Brain microvascular endothelial cell (primary cell): ENCODE data around the gene VRK2.

ENCODE experiments used
- DNase-seq: peaks from one replicate; pipeline ENCODE4 v3.0.0-alpha.2; 2020
- H3K27ac ChIP-seq: fragments of 250-450 bp; sonication (Bioruptor Pico); 2 replicates; pipeline ENCODE4 v1.5.1; 2020; ENCODE audit warnings: mild to moderate bottlenecking, moderate library complexity
- H3K27me3 ChIP-seq: fragments of 250-450 bp; sonication (Bioruptor Pico); replicated peaks from 2 replicates; pipeline ENCODE4 v1.5.1; 2020; ENCODE audit warnings: mild to moderate bottlenecking
- H3K36me3 ChIP-seq: fragments of 250-450 bp; sonication (Bioruptor Pico); replicated peaks from 2 replicates; pipeline ENCODE4 v1.5.1; 2020; ENCODE audit warnings: mild to moderate bottlenecking
- H3K4me3 ChIP-seq: 2 replicates; pipeline ENCODE4 v1.5.1; 2011; ENCODE audit warnings: low read depth, mild to moderate bottlenecking, control low read depth, low read length, moderate library complexity
- in situ Hi-C: cut with HindIII; loops from 2 replicates; pipeline ENCODE4 v1.10.0; 2017; ENCODE audit warnings: low sequenced_read_pairs, low pct_ligation_motif_present
- TF ChIP-seq, protein P1 (sequence below): IDR thresholded peaks from 2 replicates; pipeline ENCODE4 v1.5.1; 2011; ENCODE audit warnings: low read depth, mild to moderate bottlenecking, moderate library complexity, low read length, control low read depth, inconsistent platforms; ENCODE audit errors: missing control alignments

The VRK2 gene

DNA sequence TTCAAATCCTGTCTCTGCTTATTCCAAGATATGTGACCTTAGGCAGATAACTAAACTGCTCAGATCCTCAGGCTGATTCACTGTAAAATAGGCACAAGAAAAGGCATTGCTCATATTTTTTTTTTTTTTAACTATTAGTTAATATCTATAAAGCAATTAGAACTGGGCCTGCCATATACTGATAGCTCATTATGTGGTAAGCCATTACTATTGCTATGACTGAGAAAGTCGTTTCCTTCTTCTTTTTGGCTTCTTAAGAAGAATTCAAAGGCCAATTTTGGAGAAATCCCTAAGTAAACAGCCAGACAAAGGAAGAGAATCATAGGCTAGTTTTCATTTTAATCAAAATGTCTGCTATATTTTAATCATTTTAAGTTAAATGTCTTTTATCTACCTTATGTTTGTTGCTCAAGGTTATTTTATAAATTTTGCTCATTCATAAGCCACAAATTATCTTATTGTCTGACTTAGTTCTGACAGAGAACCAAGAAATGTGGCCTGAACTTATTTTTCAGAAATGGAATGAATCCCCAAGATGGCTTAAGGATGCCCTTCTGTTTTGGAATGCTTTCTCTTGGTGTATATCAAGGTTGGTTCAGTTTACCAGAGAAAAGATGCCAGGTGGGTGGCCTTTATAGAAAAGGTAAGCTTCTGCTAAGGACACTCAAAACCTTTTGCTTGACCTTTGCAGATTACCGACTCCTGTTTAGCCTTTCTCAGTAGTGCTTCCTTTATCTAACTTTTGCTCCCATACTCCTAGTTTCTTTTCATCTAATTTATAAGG lies 21.3 kb upstream of the VRK2 start:
- Histone ChIP-seq H3K4me3 (no peak overlapping the region), H3K36me3 (no peaks in the 10 kb centered on the region), H3K27me3 (no peaks in the 10 kb centered on the region), H3K27ac (no peak overlapping the region)
- DNase-seq: no peak
- in situ Hi-C loops: no loop called here
- TF ChIP-seq, protein P1, sequence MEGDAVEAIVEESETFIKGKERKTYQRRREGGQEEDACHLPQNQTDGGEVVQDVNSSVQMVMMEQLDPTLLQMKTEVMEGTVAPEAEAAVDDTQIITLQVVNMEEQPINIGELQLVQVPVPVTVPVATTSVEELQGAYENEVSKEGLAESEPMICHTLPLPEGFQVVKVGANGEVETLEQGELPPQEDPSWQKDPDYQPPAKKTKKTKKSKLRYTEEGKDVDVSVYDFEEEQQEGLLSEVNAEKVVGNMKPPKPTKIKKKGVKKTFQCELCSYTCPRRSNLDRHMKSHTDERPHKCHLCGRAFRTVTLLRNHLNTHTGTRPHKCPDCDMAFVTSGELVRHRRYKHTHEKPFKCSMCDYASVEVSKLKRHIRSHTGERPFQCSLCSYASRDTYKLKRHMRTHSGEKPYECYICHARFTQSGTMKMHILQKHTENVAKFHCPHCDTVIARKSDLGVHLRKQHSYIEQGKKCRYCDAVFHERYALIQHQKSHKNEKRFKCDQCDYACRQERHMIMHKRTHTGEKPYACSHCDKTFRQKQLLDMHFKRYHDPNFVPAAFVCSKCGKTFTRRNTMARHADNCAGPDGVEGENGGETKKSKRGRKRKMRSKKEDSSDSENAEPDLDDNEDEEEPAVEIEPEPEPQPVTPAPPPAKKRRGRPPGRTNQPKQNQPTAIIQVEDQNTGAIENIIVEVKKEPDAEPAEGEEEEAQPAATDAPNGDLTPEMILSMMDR: no peak

DNA sequence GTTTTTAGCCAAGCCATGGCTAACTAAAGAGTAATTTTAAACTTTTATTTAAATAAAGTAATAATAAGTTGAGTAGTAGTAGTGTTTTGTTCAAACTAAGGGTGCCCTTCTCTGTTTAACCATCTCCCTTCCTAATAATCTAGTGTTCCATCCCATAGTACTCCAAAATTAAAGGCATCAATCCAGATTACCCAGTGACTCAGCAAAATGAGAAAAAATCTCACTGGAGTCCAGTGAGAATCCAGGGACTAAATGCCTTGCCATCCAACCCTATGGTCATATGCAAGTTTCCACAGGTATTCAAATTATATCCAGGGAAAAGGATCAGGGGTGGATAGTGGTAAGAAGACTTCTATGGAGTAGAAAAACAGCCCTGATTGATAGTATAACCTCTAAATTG lies 19.6 kb upstream of the VRK2 start:
- TF ChIP-seq, protein P1: no peak
- no peak overlapping the region for H3K27ac ChIP-seq

DNA sequence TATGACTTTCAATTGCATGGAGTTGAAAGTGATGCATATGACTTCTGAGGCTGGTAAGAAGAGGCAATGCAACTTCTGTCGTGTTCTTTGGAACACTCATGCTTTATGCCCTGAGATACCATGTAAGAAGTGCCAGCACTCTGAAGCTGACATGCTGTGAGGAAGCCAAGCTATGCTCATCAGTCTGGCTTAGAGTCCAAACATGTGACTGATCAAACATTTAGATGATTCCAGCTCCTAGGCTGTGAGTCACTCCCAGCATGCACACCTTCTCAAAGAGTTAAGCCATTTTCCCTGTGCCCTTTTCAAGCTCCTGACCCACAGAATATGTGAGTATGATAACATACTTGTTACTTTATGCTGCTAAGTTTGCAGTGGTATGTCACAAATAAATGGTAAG lies 15.8 kb upstream of the VRK2 start:
- peak; percentile 27 for DNase-seq
- TF ChIP-seq, protein P1: no peak
- no peak overlapping the region for H3K4me3 ChIP-seq
- no peaks in the 10 kb centered on the region for H3K27me3 ChIP-seq
- in situ Hi-C loops: no loop called here
- no peak overlapping the region for H3K27ac ChIP-seq
- H3K36me3 ChIP-seq: no peaks in the 10 kb centered on the region

More for the DNA sequence above, 19.6 kb upstream of the VRK2 start:
- H3K36me3 ChIP-seq: no peaks in the 10 kb centered on the region
- no peak for DNase-seq
- H3K4me3 ChIP-seq: no peak overlapping the region
- H3K27me3 ChIP-seq: no peaks in the 10 kb centered on the region
- in situ Hi-C loops: no loop called here

DNA sequence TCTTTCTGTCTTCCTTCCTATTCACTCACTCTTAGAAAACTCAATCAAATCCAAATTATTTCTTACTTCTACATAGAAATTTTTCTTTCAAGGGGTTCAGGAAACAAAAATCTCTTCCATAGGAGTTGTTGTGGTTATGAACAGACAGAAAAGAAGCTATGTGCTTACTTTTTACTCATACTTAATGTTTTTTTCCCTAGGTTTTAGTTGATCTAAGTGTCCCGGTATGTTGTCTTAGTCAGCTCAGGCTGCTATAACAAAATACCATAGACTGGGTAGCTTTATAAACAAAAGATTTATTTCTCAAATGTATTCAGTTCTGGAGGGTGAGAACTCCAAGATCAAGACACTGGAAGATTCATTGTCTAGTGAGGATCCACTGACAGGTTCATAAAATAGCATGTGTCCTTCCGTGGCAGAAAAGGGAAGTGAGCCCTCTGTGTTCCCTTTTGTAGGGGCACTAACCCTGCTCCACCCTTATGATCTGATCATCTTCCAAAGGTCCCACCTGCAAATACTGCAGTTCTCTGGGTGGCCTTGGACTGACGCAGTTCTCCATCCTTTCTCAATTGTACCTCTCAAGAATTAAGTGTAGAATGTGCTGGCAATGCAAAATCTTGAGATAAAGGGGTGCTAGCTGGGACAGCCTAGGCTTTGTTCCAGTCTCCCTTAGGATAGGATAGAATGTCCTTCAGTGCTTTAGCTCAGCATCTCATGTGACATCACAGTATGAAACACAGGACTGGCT lies 14.4 kb upstream of the VRK2 start:
- H3K27me3 ChIP-seq: no peaks in the 10 kb centered on the region
- TF ChIP-seq, protein P1: no peak
- H3K27ac ChIP-seq: peak overlapping the region; percentile 58
- no peak overlapping the region for H3K4me3 ChIP-seq
- no peaks in the 10 kb centered on the region for H3K36me3 ChIP-seq
- in situ Hi-C loops: no loop called here
- DNase-seq: peak; percentile 19

DNA sequence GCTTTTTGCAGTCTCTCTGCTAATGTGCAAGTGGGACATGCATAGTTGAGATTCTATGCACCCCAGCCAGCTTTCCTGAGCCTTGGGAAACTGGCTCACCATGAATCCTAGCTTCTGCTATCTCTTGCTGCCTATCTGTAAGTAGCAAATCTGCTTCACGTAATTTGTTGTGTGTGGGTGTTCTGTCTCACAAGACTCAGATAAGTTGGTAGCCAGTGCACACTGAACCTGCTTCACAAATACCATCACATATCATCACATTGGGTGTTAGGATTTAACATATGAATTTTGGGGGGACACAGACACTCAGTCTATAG lies 13.9 kb upstream of the VRK2 start:
- TF ChIP-seq, protein P1: no peak
- in situ Hi-C loops: no loop called here
- H3K36me3 ChIP-seq: no peaks in the 10 kb centered on the region
- no peak overlapping the region for H3K4me3 ChIP-seq
- no peaks in the 10 kb centered on the region for H3K27me3 ChIP-seq
- DNase-seq: peak; percentile 63
- H3K27ac ChIP-seq: no peak overlapping the region

DNA sequence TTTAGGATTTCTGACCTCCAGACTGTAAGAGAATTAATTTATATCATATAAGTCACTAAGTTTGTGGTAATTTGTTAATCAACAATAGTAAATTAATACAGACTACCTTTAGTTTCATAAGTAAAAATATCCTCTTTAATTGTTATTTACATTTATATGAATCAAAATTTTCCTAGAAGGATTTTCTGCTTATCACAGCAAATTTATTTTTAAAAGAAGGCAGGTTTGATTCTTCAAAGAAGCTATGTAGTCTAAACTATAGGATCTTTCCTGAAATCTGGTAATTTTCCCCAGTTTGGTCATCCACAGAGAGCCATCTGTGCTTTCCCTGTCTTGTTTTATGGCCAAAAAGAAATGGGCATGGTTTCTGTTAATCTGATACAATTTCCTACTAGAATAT lies 13.1 kb upstream of the VRK2 start:
- TF ChIP-seq, protein P1: no peak
- Histone ChIP-seq H3K4me3 (no peak overlapping the region), H3K36me3 (no peaks in the 10 kb centered on the region), H3K27ac (no peak overlapping the region), H3K27me3 (no peaks in the 10 kb centered on the region)
- DNase-seq: no peak
- in situ Hi-C loops: no loop called here
